ENCODE results near the gene ICA1. TPM values are rescaled to one million over a fixed set of nuclear protein-coding genes. Genes with fewer than 3 reads are reported as not detected.

Gene ICA1
- total RNA-seq, 1 donor from 2014 or later: 27.0 TPM

GRCh38 chr7:8168336-8168735 is 93.6 kb downstream of the ICA1 start:
- ATAC-seq: no peak
- intact Hi-C loops (cut with DNase I): no loop called here
- Histone ChIP-seq H3K9me3 (no peaks in the 10 kb centered on the region), H3K27me3 (no peaks in the 10 kb centered on the region), H3K36me3 (no peaks in the 10 kb centered on the region), H3K27ac (no peak overlapping the region), H3K4me1 (no peaks in the 10 kb centered on the region), H3K4me3 (no peak overlapping the region)
- no peak for DNase-seq
- no peak for TF ChIP-seq CTCF (IDR thresholded peaks at IDR 0.05)

- intact Hi-C loops (cut with DNase I): no loop called here
- H3K27ac ChIP-seq: no peak overlapping the region
- H3K27me3 ChIP-seq: no peaks in the 10 kb centered on the region
- TF ChIP-seq CTCF (IDR thresholded peaks at IDR 0.05): no peak
- H3K9me3 ChIP-seq: no peaks in the 10 kb centered on the region
- no peak for DNase-seq
- no peaks in the 10 kb centered on the region for H3K4me1 ChIP-seq
- H3K4me3 ChIP-seq: no peak overlapping the region
- ATAC-seq: no peak
- H3K36me3 ChIP-seq: no peaks in the 10 kb centered on the region
Measured at GRCh38 chr7:8165150-8165549, 96.8 kb downstream of the ICA1 start.

GRCh38 chr7:8162181-8162580 is 99.8 kb downstream of the ICA1 start:
- Histone ChIP-seq H3K4me1 (no peaks in the 10 kb centered on the region), H3K27me3 (no peaks in the 10 kb centered on the region), H3K27ac (no peak overlapping the region), H3K4me3 (no peak overlapping the region), H3K36me3 (no peaks in the 10 kb centered on the region), H3K9me3 (no peaks in the 10 kb centered on the region)
- DNase-seq (no peak), ATAC-seq (no peak)
- no peak for TF ChIP-seq CTCF (IDR thresholded peaks at IDR 0.05)
- intact Hi-C loops (cut with DNase I): no loop called here

GRCh38 chr7:8161364-8161828 is 100.6 kb downstream of the ICA1 start:
- DNase-seq (no peak), ATAC-seq (no peak)
- TF ChIP-seq CTCF (IDR thresholded peaks at IDR 0.05): no peak
- no peak overlapping the region for H3K27ac ChIP-seq
- no peaks in the 10 kb centered on the region for H3K9me3 ChIP-seq
- H3K4me1 ChIP-seq: no peaks in the 10 kb centered on the region
- no peaks in the 10 kb centered on the region for H3K27me3 ChIP-seq
- intact Hi-C loops (cut with DNase I): no loop called here
- no peaks in the 10 kb centered on the region for H3K36me3 ChIP-seq
- no peak overlapping the region for H3K4me3 ChIP-seq

GRCh38 chr7:8160779-8161345 is 101.1 kb downstream of the ICA1 start:
- ATAC-seq (no peak), DNase-seq (no peak)
- Histone ChIP-seq H3K27me3 (no peaks in the 10 kb centered on the region), H3K36me3 (no peaks in the 10 kb centered on the region), H3K4me3 (no peak overlapping the region), H3K27ac (no peak overlapping the region), H3K4me1 (no peaks in the 10 kb centered on the region), H3K9me3 (no peaks in the 10 kb centered on the region)
- no peak for TF ChIP-seq CTCF (IDR thresholded peaks at IDR 0.05)
- intact Hi-C loops (cut with DNase I): no loop called here

GRCh38 chr7:8160250-8160649 is 101.7 kb downstream of the ICA1 start:
- intact Hi-C loops (cut with DNase I): no loop called here
- TF ChIP-seq CTCF (IDR thresholded peaks at IDR 0.05): no peak

More at GRCh38 chr7:8160250-8160649, 101.7 kb downstream of the ICA1 start:
- no peak overlapping the region for H3K4me3 ChIP-seq
- H3K4me1 ChIP-seq: no peaks in the 10 kb centered on the region
- no peak overlapping the region for H3K27ac ChIP-seq
- DNase-seq (no peak), ATAC-seq (no peak)
- no peaks in the 10 kb centered on the region for H3K36me3 ChIP-seq
- H3K9me3 ChIP-seq: no peaks in the 10 kb centered on the region
- H3K27me3 ChIP-seq: no peaks in the 10 kb centered on the region

Measured in upper lobe of right lung (tissue), 1 donor.